GM18505 (cell line): ENCODE data around the gene RNF8.

Experiments
- ATAC-seq: cut with Tn5 transposase; IDR thresholded peaks from one replicate; pipeline ENCODE4 v1.9.1; 2021; ENCODE audit not compliant: unreplicated experiment
- POLR2A ChIP-seq: IDR thresholded peaks from 4 replicates; pipeline ENCODE4 v1.6.1; 2011; ENCODE audit warnings: borderline replicate concordance; ENCODE audit not compliant: insufficient read depth, insufficient read length; ENCODE audit errors: extremely low read depth

RNF8 gene

GRCh38 chr6:37354526-37355384 lies 972 bp downstream of the RNF8 start:
- no peak for ATAC-seq
- TF ChIP-seq POLR2A, result no peak

DNA sequence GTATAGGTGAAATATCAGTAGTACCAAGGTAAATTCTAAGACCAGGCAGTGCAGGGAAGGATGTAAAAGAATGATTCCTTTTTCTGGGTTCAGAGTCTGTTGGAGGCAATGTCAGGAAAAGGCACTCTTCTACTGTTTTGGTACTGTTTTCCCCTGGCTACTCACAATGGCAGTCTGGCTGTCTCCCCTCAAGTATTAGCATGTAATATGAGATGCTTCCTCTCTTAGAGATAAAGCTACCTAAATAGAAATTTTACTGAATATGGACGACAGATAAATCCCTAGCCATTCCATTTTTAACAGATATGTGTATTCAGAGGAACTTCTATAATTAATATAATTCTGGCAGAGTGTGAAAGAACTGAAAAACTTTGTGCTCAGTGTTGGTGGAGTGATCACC lies 3.5 kb downstream of the RNF8 start:
- TF ChIP-seq POLR2A, result no peak
- no peak for ATAC-seq

DNA sequence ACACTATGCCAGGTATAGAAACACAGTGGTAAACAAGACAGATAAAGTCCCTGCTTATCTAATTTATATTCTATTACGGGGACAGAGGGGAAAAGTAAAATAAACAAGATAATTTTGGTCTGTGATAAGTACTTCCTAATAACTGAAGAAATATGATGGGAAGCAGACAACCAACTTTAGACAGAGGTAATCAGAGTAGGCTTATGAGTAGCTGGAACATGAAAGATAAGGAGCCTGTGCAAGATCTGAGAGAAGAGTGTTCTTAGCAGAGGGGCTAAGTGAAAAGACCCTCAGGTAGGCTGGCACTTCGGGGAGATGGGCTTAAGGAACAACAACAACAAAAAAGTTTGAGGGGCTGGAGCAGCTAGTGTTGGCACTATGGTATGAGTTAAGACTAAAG lies 4.1 kb downstream of the RNF8 start:
- no peak for ATAC-seq
- TF ChIP-seq POLR2A, result no peak

DNA sequence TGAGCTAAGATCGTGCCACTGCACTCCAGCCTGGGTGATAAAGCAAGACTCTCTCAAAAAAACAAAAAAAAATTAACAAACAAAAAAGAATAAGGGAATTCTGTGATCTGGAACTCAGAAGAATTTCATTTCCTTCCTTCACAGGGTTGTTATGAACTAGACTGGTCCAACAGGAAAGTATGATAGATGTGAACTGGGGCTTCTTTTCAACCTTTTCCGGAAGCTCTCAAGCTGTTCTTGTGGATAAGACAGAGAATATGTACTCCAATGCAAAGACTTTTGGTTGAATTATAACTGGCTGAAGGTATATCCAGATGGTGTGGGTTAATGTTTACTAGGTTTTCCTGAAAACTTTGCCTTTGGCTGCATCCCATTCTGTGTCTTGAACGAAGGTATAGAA lies 5.3 kb downstream of the RNF8 start:
- ATAC-seq, result no peak
- TF ChIP-seq POLR2A, result no peak

DNA sequence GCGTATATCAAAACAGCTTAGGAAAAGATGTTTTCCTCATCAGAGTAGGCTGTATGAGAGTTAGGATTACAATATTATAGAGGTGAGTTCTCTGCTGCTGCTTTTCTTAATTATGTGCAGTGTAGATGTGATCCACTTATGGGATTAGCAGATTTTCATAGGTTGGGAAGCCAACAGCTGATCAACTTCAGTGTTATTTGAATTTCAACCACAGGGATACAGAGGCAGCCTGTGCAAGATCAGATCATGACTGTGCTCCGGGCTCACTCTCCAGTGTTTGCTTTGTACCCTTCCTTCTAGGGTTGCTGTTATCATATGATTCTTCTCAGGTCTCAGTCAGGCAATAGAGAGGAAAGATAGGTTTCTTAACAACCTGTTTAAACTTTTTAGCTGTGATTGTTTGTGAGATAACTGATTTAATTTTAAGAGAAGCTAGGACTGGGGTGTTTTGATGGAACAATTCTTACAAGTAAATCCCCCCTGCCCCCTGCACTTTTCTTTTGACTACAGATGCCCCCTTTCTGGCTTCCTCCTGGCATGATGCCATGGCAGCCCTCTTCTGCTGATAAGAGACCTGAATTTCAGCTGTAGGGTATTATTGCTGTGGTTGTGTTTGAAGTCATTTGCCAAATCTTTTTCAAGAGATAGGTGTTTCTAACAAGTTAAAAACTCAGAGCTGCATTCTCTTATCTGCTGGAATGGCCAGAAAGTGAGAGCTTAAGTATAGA lies 8.5 kb downstream of the RNF8 start:
- TF ChIP-seq POLR2A, result no peak
- ATAC-seq, result no peak

- no peak for ATAC-seq
These were observed 12.0 kb downstream of the RNF8 start for GRCh38 chr6:37365791-37366190.

GRCh38 chr6:37366910-37367309 lies 13.1 kb downstream of the RNF8 start:
- no peak for TF ChIP-seq POLR2A
- ATAC-seq, result no peak

More at GRCh38 chr6:37365791-37366190, 12.0 kb downstream of the RNF8 start:
- TF ChIP-seq POLR2A, result no peak

- no peak for ATAC-seq
- TF ChIP-seq POLR2A, result no peak
These were observed 15.2 kb downstream of the RNF8 start for GRCh38 chr6:37368961-37369320.

DNA sequence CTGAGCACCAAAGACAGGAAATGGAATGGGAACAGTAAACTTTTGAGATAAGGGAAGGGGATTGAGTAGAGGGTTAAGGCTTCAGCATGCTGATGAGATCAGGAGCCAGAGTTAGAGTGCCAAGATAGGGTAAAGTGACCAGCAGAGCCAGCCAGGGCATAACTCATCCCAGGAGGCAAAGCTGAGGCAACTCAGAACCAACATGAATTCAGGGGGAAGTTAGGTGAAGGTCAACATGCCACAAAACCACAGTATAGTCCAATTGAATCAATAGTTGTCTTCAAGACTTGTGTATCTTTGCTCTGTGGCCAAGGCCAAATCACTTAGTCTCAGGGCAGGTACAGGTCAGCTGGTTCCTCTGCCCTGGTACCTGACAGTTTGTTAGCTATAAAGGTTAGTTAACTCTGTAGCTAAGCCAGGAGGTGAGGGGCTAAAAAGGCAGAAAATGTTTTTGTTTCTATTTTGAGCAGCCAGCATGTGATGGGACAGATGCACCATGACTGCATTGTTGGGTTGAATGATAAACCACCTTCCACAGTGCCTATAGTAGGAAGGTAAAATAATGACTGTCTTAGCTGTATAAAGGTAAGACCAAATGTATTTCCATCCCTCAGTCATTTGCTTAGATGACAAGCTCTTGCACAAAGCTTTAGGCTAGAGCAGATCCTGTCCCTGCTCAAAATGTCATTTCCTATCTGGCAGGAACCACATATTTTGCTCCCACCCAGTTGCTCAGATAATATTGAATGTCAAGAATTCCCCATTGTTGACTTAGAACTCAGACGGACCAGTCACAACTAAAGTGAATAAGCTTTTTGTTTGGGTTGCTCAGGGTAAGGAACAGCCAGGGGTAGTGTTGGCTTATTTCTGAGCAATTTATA lies 15.8 kb downstream of the RNF8 start:
- TF ChIP-seq POLR2A, result no peak
- no peak for ATAC-seq

DNA sequence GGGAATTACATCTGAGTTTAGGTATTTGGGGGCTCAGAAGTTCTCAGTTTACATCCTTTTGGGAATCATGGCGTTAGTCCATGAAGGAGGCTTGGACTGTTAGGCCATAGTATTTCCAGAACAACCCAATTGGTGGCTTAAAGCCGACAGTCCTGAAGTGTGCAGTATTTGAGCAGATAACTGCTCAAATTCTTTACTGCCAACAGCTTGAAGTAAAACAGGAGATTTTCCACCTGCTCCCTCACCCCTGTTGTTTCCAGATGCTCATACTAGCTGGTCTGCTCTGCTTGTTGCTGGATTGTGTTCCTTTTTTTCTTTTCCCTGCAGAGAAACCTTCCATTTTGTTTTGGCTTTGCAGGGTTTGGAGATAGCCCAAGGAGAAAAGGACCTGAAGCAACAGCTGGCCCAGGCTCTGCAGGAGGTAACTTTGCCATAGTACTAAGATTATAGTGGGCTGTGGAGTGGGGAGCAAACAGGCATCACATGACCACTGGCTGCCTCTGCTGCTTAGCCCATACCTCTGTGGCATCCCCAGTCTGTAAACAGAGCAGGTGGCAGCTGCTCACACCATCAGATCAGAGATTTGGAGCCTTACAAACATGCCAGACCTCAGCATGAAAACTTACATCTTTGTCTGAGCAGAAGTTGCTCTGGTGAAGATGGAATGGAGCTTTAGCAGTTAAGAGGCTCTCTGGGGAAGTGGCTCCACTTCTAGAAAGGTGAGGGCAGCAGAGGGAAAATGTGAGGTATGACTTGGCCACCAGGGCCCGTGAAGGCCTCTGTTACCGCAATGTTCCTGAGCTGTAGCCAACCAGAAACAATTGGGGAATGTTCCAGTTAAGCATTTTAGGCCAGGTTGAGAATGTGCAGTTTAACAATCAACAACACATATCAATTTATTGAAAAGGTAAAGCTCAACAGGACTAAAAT lies 17.6 kb downstream of the RNF8 start:
- ATAC-seq, result no peak
- no peak for TF ChIP-seq POLR2A

GRCh38 chr6:37372116-37372515 lies 18.3 kb downstream of the RNF8 start:
- no peak for ATAC-seq

GRCh38 chr6:37373822-37374471 lies 20.2 kb downstream of the RNF8 start:
- TF ChIP-seq POLR2A, result no peak
- ATAC-seq, result no peak

More at GRCh38 chr6:37372116-37372515, 18.3 kb downstream of the RNF8 start:
- no peak for TF ChIP-seq POLR2A
